ENCODE results near the gene MCRIP1.

Gene MCRIP1

GRCh38 chr17:81823820-81824550, 9.1 kb downstream of the MCRIP1 start:
- no peak overlapping the region for H3K4me3 ChIP-seq (replicated peaks; ENCODE audit: insufficient read depth, low read length)
- no peak for TF ChIP-seq POLR2AphosphoS5 (IDR thresholded peaks at IDR 0.05; ENCODE audit: low read depth)
- no peak for TF ChIP-seq CTCF (IDR thresholded peaks at IDR 0.05; ENCODE audit: insufficient read depth, low read length)
- TF ChIP-seq GABPA (IDR thresholded peaks at IDR 0.05; ENCODE audit: low read depth): no peak
- no peak for TF ChIP-seq SPI1 (IDR thresholded peaks at IDR 0.05; ENCODE audit: borderline replicate concordance, low read depth)
- no peak for TF ChIP-seq REST (IDR thresholded peaks at IDR 0.05; ENCODE audit: insufficient replicate concordance, low read depth)

GRCh38 chr17:81822996-81823819, 9.9 kb downstream of the MCRIP1 start:
- no peak for DNase-seq (ENCODE audit: low read depth in 1 of 2, low spot score in 1 of 2)
- H3K27me3 ChIP-seq (ENCODE audit: insufficient read depth, poor library complexity, severe bottlenecking): no peaks in the 10 kb centered on the region
- H3K27ac ChIP-seq (replicated peaks): no peak overlapping the region
- no peak overlapping the region for H3K4me3 ChIP-seq (replicated peaks; ENCODE audit: insufficient read depth, low read length)
- TF ChIP-seq CTCF (IDR thresholded peaks at IDR 0.05; ENCODE audit: insufficient read depth, low read length) (no peak), GABPA (IDR thresholded peaks at IDR 0.05; ENCODE audit: low read depth) (no peak), SPI1 (IDR thresholded peaks at IDR 0.05; ENCODE audit: borderline replicate concordance, low read depth) (no peak), REST (IDR thresholded peaks at IDR 0.05; ENCODE audit: insufficient replicate concordance, low read depth) (no peak), POLR2AphosphoS5 (IDR thresholded peaks at IDR 0.05; ENCODE audit: low read depth) (no peak)

More at GRCh38 chr17:81823820-81824550, 9.1 kb downstream of the MCRIP1 start:
- Histone ChIP-seq H3K27ac (replicated peaks) (no peak overlapping the region), H3K27me3 (ENCODE audit: insufficient read depth, poor library complexity, severe bottlenecking) (no peaks in the 10 kb centered on the region)
- DNase-seq (ENCODE audit: low read depth in 1 of 2, low spot score in 1 of 2): no peak

GRCh38 chr17:81822312-81822637, 10.8 kb downstream of the MCRIP1 start:
- TF ChIP-seq REST (IDR thresholded peaks at IDR 0.05; ENCODE audit: insufficient replicate concordance, low read depth) (no peak), SPI1 (IDR thresholded peaks at IDR 0.05; ENCODE audit: borderline replicate concordance, low read depth) (no peak), CTCF (IDR thresholded peaks at IDR 0.05; ENCODE audit: insufficient read depth, low read length) (no peak), POLR2AphosphoS5 (IDR thresholded peaks at IDR 0.05; ENCODE audit: low read depth) (no peak), GABPA (IDR thresholded peaks at IDR 0.05; ENCODE audit: low read depth) (no peak)
- Histone ChIP-seq H3K27me3 (ENCODE audit: insufficient read depth, poor library complexity, severe bottlenecking) (no peaks in the 10 kb centered on the region), H3K27ac (replicated peaks) (no peak overlapping the region), H3K4me3 (replicated peaks; ENCODE audit: insufficient read depth, low read length) (no peak overlapping the region)
- DNase-seq (ENCODE audit: low read depth in 1 of 2, low spot score in 1 of 2): no peak
